ENCODE results near the gene METTL25B.

GRCh38 chr1:156765666-156766065 is 37.4 kb downstream of the METTL25B start:
- TF ChIP-seq CTCF (IDR thresholded peaks at IDR 0.05) (no peak), POLR2A (IDR thresholded peaks at IDR 0.05) (no peak), POLR2AphosphoS5 (IDR thresholded peaks at IDR 0.05) (no peak), EP300 (IDR thresholded peaks at IDR 0.05) (no peak)

Measured in stomach (tissue), 4 donors.